IMR-90 (cell line): Measurements from ENCODE around the gene KIAA1328. TPM values are rescaled to one million over a fixed set of nuclear protein-coding genes. Genes with fewer than 3 reads are reported as not detected.

Source experiments
- ATAC-seq: fragments of 200-7000 bp; cut with Tn5 transposase; 2 replicates; pipeline ENCODE4 v1.9.1; 2020; ENCODE audit warnings: low read depth, mild to moderate bottlenecking, moderate library complexity
- BruUV-seq: library from RNA; stranded (reverse); fragments of 400-500 nt; replicated peaks from 2 replicates; lab custom pipeline; 2021; lab: Mats Ljungman, UMichigan
- CTCF ChIA-PET: fragments of 300-600 bp; formaldehyde crosslinking; extraction: SDS; loops from one replicate; lab custom pipeline; 2021; ENCODE audit warnings: antibody characterized with exemption; lab: Yijun Ruan, JAX
- POLR2A ChIA-PET: fragments of 300-600 bp; sonication (Branson Sonifier 250); formaldehyde crosslinking; loops from one replicate; lab custom pipeline; 2022; ENCODE audit warnings: antibody characterized with exemption; ENCODE audit not compliant: unreplicated experiment; lab: Charles Lee
- DNase-seq: peaks from one replicate; pipeline ENCODE4 v3.0.0; 2013
- H2AFZ ChIP-seq: replicated peaks from 2 replicates; pipeline ENCODE3; 2013; ENCODE audit warnings: low read length, mild to moderate bottlenecking; ENCODE audit not compliant: poor library complexity
- H2AK5ac ChIP-seq: 2 replicates; pipeline ENCODE4 v1.6.1; 2013; ENCODE audit warnings: low read depth, low read length, inconsistent platforms
- H2AK9ac ChIP-seq: replicated peaks from 2 replicates; pipeline ENCODE3; 2013; ENCODE audit warnings: mild to moderate bottlenecking, low read depth, low read length, moderate library complexity; ENCODE audit not compliant: poor library complexity
- H2BK120ac ChIP-seq: 2 replicates; pipeline ENCODE4 v1.6.1; 2013; ENCODE audit warnings: low read depth, low read length, inconsistent platforms
- H2BK15ac ChIP-seq: 3 replicates; pipeline ENCODE4 v1.6.1; 2013; ENCODE audit warnings: low read depth, low read length, inconsistent platforms
- H2BK20ac ChIP-seq: 2 replicates; pipeline ENCODE4 v1.6.1; 2013; ENCODE audit warnings: low read depth, mild to moderate bottlenecking, inconsistent platforms, low read length, moderate library complexity
- H2BK5ac ChIP-seq: 2 replicates; pipeline ENCODE4 v1.6.1; 2013; ENCODE audit warnings: mild to moderate bottlenecking, low read depth, low read length, inconsistent platforms; ENCODE audit not compliant: poor library complexity, severe bottlenecking
- H3K14ac ChIP-seq: replicated peaks from 2 replicates; pipeline ENCODE4 v1.6.1; 2013; ENCODE audit warnings: low read depth, low read length, inconsistent platforms
- H3K18ac ChIP-seq: 2 replicates; pipeline ENCODE4 v1.6.1; 2013; ENCODE audit warnings: low read depth, low read length, control low read depth
- H3K23ac ChIP-seq: 2 replicates; pipeline ENCODE4 v1.6.1; 2013; ENCODE audit warnings: low read depth, low read length, inconsistent platforms
- H3K27ac ChIP-seq: 2 replicates; pipeline ENCODE4 v1.5.1; 2013; ENCODE audit warnings: mild to moderate bottlenecking, control low read depth, low read length; ENCODE audit not compliant: insufficient read depth
- H3K27me3 ChIP-seq: 2 replicates; pipeline ENCODE4 v1.6.1; 2013; ENCODE audit warnings: low read length; ENCODE audit not compliant: control insufficient read depth, insufficient read depth
- H3K36me3 ChIP-seq: 2 replicates; pipeline ENCODE4 v1.6.1; 2013; ENCODE audit warnings: low read length, mixed read lengths; ENCODE audit not compliant: control insufficient read depth, insufficient read depth
- H3K4ac ChIP-seq: 2 replicates; pipeline ENCODE4 v1.6.1; 2013; ENCODE audit warnings: low read depth, low read length, inconsistent platforms
- H3K4me1 ChIP-seq: 2 replicates; pipeline ENCODE4 v1.6.1; 2013; ENCODE audit warnings: low read length, mixed read lengths; ENCODE audit not compliant: control insufficient read depth, insufficient read depth
- H3K4me2 ChIP-seq: 2 replicates; pipeline ENCODE4 v1.6.1; 2013; ENCODE audit warnings: low read depth, mild to moderate bottlenecking, control low read depth, low read length, moderate library complexity
- H3K4me3 ChIP-seq: 2 replicates; pipeline ENCODE4 v1.5.1; 2013; ENCODE audit warnings: low read depth, mild to moderate bottlenecking, control low read depth, low read length, moderate library complexity; ENCODE audit not compliant: insufficient read depth
- H3K56ac ChIP-seq: 2 replicates; pipeline ENCODE4 v1.6.1; 2013; ENCODE audit warnings: low read length, inconsistent platforms; ENCODE audit not compliant: insufficient read depth; ENCODE audit errors: extremely low read depth
- H3K79me1 ChIP-seq, 2 experiments: 2 replicates each; pipeline ENCODE4 v1.6.1; 2013; ENCODE audit warnings: low read length in 2 of 2, inconsistent platforms in 1 of 2, low read depth in 1 of 2
- H3K9ac ChIP-seq: 2 replicates; pipeline ENCODE4 v1.6.1; 2013; ENCODE audit warnings: low read depth, low read length, control low read depth
- H3K9me1 ChIP-seq: 2 replicates; pipeline ENCODE4 v1.6.1; 2013; ENCODE audit warnings: low read length, inconsistent platforms; ENCODE audit not compliant: insufficient read depth
- H3K9me3 ChIP-seq: 2 replicates; pipeline ENCODE4 v1.6.1; 2013; ENCODE audit warnings: low read length; ENCODE audit not compliant: control insufficient read depth, insufficient read depth
- H4K20me1 ChIP-seq: 2 replicates; pipeline ENCODE4 v1.6.1; 2013; ENCODE audit warnings: low read length, inconsistent platforms; ENCODE audit not compliant: insufficient read depth
- H4K5ac ChIP-seq: 2 replicates; pipeline ENCODE4 v1.6.1; 2013; ENCODE audit warnings: mild to moderate bottlenecking, low read depth, low read length, control low read depth
- H4K8ac ChIP-seq, 2 experiments: 2 replicates each; pipeline ENCODE4 v1.6.1; 2013; ENCODE audit warnings: low read depth in 2 of 2, low read length in 2 of 2, control low read depth in 1 of 2, inconsistent platforms in 1 of 2
- H4K91ac ChIP-seq: 2 replicates; pipeline ENCODE4 v1.6.1; 2013; ENCODE audit warnings: low read depth, low read length, inconsistent platforms; ENCODE audit not compliant: insufficient read depth
- BHLHE40 ChIP-seq: fragments of 150-350 bp; IDR thresholded peaks from 2 replicates; pipeline ENCODE4 v1.6.1; 2016; ENCODE audit warnings: mild to moderate bottlenecking, low read depth, low read length
- CEBPB ChIP-seq: IDR thresholded peaks from 2 replicates; pipeline ENCODE4 v1.6.1; 2012; ENCODE audit warnings: low read depth, low read length, improper control_type of control experiment
- FOS ChIP-seq: fragments of 150-350 bp; IDR thresholded peaks from 2 replicates; pipeline ENCODE4 v1.6.1; 2016; ENCODE audit warnings: low read depth, low read length
- MXI1 ChIP-seq: IDR thresholded peaks from 2 replicates; pipeline ENCODE4 v1.6.1; 2012; ENCODE audit warnings: low read depth, mild to moderate bottlenecking, low read length, moderate library complexity, borderline replicate concordance
- POLR2A ChIP-seq: IDR thresholded peaks from 2 replicates; pipeline ENCODE4 v1.6.1; 2012; ENCODE audit warnings: mild to moderate bottlenecking, low read depth, low read length
- RAD21 ChIP-seq: IDR thresholded peaks from 2 replicates; pipeline ENCODE4 v1.6.1; 2012; ENCODE audit warnings: low read length, improper control_type of control experiment
- RCOR1 ChIP-seq: IDR thresholded peaks from 2 replicates; pipeline ENCODE4 v1.6.1; 2012; ENCODE audit warnings: mild to moderate bottlenecking, low read length, improper control_type of control experiment; ENCODE audit not compliant: insufficient replicate concordance
- dilution Hi-C: fragments of 300-500 bp; cut with HindIII; formaldehyde crosslinking; loops from one replicate; pipeline ENCODE4 v1.14.3; 2018; ENCODE audit warnings: low sequenced_read_pairs; ENCODE audit not compliant: unreplicated experiment
- in situ Hi-C: fragments of 300-500 bp; cut with MboI; formaldehyde crosslinking; loops from 3 replicates; pipeline ENCODE4 v1.14.3; 2019; ENCODE audit warnings: low sequenced_read_pairs, inconsistent platforms, mixed read lengths
- intact Hi-C: fragments of 100-400 bp; cut with micrococcal nuclease; formaldehyde crosslinking; loops from 2 replicates; pipeline ENCODE4 v1.10.0; 2022
- polyA plus RNA-seq, 3 experiments: library from polyadenylated mRNA; depleted of rRNA; stranded (reverse); fragments of >200 nt; gene quantifications; 2 replicates each; pipeline ENCODE4 v1.2.3, GENCODE V29; 2012; ENCODE audit warnings: low replicate concordance in 1 of 3
- total RNA-seq: library from RNA; depleted of rRNA; stranded (reverse); fragments of >200 nt; gene quantifications from 2 replicates; pipeline ENCODE4 v1.2.3, GENCODE V29; 2012

Gene KIAA1328
- total and polyA plus RNA-seq, 2 of the 4 experiments (the other 2 are of a cell fraction) = 2.4 to 7.0 TPM

DNA sequence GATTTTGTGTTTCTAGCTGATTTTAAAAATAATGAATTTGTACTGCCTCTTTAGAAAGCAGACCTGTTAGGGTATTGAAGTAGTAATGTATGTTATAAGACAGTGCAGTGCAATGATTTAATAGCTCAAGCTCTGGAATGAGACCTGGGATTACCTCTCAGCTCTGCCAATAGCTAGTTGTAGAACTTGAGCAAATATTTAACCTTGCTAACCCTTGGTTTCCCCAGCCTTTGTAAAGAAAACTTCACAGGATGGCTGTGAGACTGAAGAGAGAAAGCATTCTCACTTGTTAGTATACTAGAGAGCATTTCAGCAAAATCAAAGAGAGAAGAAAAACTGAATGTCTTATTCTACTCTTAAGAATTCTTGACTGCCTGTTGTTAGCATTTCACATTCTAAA lies 293.9 kb downstream of the KIAA1328 start:
- BruUV-seq = no TSS peak
- H2BK20ac ChIP-seq = no peak overlapping the region
- no peak overlapping the region for H2AK9ac ChIP-seq
- H3K4me3 ChIP-seq = no peak overlapping the region
- no peaks in the 10 kb centered on the region for H3K9me3 ChIP-seq
- H4K8ac ChIP-seq = no peak overlapping the region
- no peak overlapping the region for H3K9ac ChIP-seq
- no peaks in the 10 kb centered on the region for H3K4me1 ChIP-seq
- no peak overlapping the region for H3K4ac ChIP-seq
- H3K79me1 ChIP-seq = no peaks in the 10 kb centered on the region
- no peak overlapping the region for H2BK5ac ChIP-seq
- ChIA-PET POLR2A (no interaction called here), CTCF (interaction anchor here (0.6 kb wide), 1 partner anchor 18 kb away, joined by 3 read pairs; no protein-coding TSS in a partner anchor)
- no peak overlapping the region for H2AFZ ChIP-seq
- dilution Hi-C loops (no loop called here), in situ Hi-C loops (no loop called here), intact Hi-C loops (no loop called here)
- ATAC-seq = no peak
- no peak overlapping the region for H3K23ac ChIP-seq
- no peak overlapping the region for H4K91ac ChIP-seq
- H3K27ac ChIP-seq = no peak overlapping the region
- no peak for DNase-seq
- H3K36me3 ChIP-seq = no peaks in the 10 kb centered on the region
- TF ChIP-seq MXI1 = no peak
- TF ChIP-seq RAD21 = no peak
- no peak for TF ChIP-seq FOS
- no peak for TF ChIP-seq RCOR1
- TF ChIP-seq BHLHE40 = no peak
- TF ChIP-seq CEBPB = no peak
- TF ChIP-seq POLR2A = no peak
- H4K5ac ChIP-seq = no peak overlapping the region
- no peak overlapping the region for H3K18ac ChIP-seq
- H3K9me1 ChIP-seq = no peaks in the 10 kb centered on the region
- H3K56ac ChIP-seq = no peak overlapping the region
- no peak overlapping the region for H3K4me2 ChIP-seq
- H2BK120ac ChIP-seq = no peak overlapping the region
- H2AK5ac ChIP-seq = no peak overlapping the region
- H3K27me3 ChIP-seq = no peaks in the 10 kb centered on the region
- no peak overlapping the region for H2BK15ac ChIP-seq
- H3K14ac ChIP-seq = no peak overlapping the region
- no peaks in the 10 kb centered on the region for H4K20me1 ChIP-seq
